Heart right ventricle (tissue), 16 donors: ENCODE data around the gene ADAMTS10. TPM values are rescaled to one million over a fixed set of nuclear protein-coding genes. Genes with fewer than 3 reads are reported as not detected.

Source experiments
- ATAC-seq, 8 donors: fragments of 200-7000 bp; cut with Tn5 transposase; one replicate each; pipeline ENCODE4 v1.9.1; 2020; ENCODE audit warnings: mild to moderate bottlenecking in 8 of 8, moderate library complexity in 8 of 8, moderate number of reproducible peaks in 1 of 8
- DNase-seq, 2 donors: peaks; one replicate each; pipeline ENCODE4 v3.0.0-alpha.2; 2020
- H3K27ac ChIP-seq, 10 donors: fragments of 200-600 bp; sonication (generic) in 2 of 10; one replicate each; pipeline versions ENCODE4 v1.5.0 to v1.8.0; 2020 to 2022; ENCODE audit warnings: mild to moderate bottlenecking in 3 of 10
- H3K27me3 ChIP-seq, 7 donors: fragments of 200-600 bp; one replicate each; pipeline ENCODE4 v1.8.0; 2021 to 2022; ENCODE audit warnings: mild to moderate bottlenecking in 2 of 7
- H3K36me3 ChIP-seq, 9 donors: fragments of 200-600 bp; sonication (generic) in 1 of 9; one replicate each; pipeline versions ENCODE4 v1.5.0 to v1.8.0; 2020 to 2022; ENCODE audit warnings: mild to moderate bottlenecking in 2 of 9
- H3K4me1 ChIP-seq, 9 donors: fragments of 200-600 bp; sonication (generic) in 1 of 9; one replicate each; pipeline versions ENCODE4 v1.5.0 to v1.8.0; 2020 to 2022; ENCODE audit warnings: mild to moderate bottlenecking in 4 of 9
- H3K4me3 ChIP-seq, 10 donors: fragments of 200-600 bp; sonication (generic) in 2 of 10; one replicate each; pipeline versions ENCODE4 v1.5.0 to v1.8.0; 2020 to 2022; ENCODE audit warnings: mild to moderate bottlenecking in 7 of 10, moderate library complexity in 2 of 10
- H3K9me3 ChIP-seq, 11 donors: fragments of 200-600 bp in 10 of 11; sonication (generic) in 2 of 11; one replicate each; pipeline versions ENCODE4 v1.5.0 to v1.8.0; 2013 to 2022; ENCODE audit warnings: mild to moderate bottlenecking in 2 of 11, control low read depth in 1 of 11, moderate library complexity in 1 of 11
- WGBS, 2 donors: extraction: QIAGEN DNeasy Blood & Tissue Kit; methylation state at CpG; one replicate each; pipeline ENCODE4 v1.1.7; 2013; ENCODE audit warnings: inconsistent platforms in 1 of 2; 5-methylcytosine and 5-hydroxymethylcytosine counted together
- intact Hi-C, 10 donors: fragments of 100-400 bp; cut with DNase I; formaldehyde crosslinking; loops; one replicate each; pipeline versions ENCODE4 v1.11.1 to v1.14.2; 2022
- long read RNA-seq, 3 donors: library from polyadenylated mRNA; unstranded; transcript quantifications; one replicate each; pipeline ENCODE4 v2.0.0, GENCODE V29; 2020 to 2021
- polyA plus RNA-seq, 2 donors: library from polyadenylated mRNA; stranded (reverse); fragments of 200-250 nt; gene quantifications; one replicate each; pipeline ENCODE4 v1.2.3, GENCODE V29; 2013
- total RNA-seq, 10 donors: library from RNA; stranded (reverse); fragmentation: NEBNext Ultra II Directional in 3 of 10; extraction: Animal tissue kit (Norgen Biotek cat#: 25700) in 3 of 10; gene quantifications; one replicate each; pipeline versions ENCODE4 v1.2.1 to v1.2.4, GENCODE V29; 2021 to 2023
- TF ChIP-seq, protein P1 (sequence below), 9 donors: fragments of 200-600 bp; sonication (generic) in 2 of 9; IDR thresholded peaks; one replicate each; pipeline versions ENCODE4 v1.5.0 to v1.8.0; 2021 to 2022; ENCODE audit warnings: antibody characterized with exemption in 9 of 9, mild to moderate bottlenecking in 5 of 9, moderate library complexity in 1 of 9
- donor health status: Arrhythmogenic right ventricular cardiomyopathy.
- donor health status: ischemic (EF 13 %, LVEDD 7.1; RV severe dilation, severe dysfunction).
- donor health status: healthy with polysubstance abuse.
- donor health status: DM: no; HTN: yes; CAD: no.
- donor health status: DM: no; HTN: no; CAD: no.
- donor health status: ischemic (EF 25% LVEDD 6.9; RV normal size, moderate dysfunction).
- donor health status: ischemic (EF 25% LVEDD 5.7; RV mildly dilated, moderate dysfunction).
- donor health status: healthy.
- donor health status: DM: yes; HTN: yes; CAD: no.
- donor health status: Ischemic cardiomyopathy.
- donor health status: ischemic (EF 35%, LVEDD 5.7; RV mildly dilated, moderate dysfunction).
- donor health status: nonischemic (EF 11% LVEDD 7.7; RV severe dilation, severe dysfunction).
- donor health status: DM: yes; HTN: yes; CAD: no.
- donor health status: PGD.
- donor health status: ischemic (EF 29% LVEDD 5.4; RV normal size, mild dysfunction).
- donor health status: nonischemic (EF 23%, LVEDD 6.1; RV moderate dilation, normal function).

Gene ADAMTS10
- total RNA-seq (10 to 100 TPM in 4 of 10 donors, 1 to 10 TPM in 6; 2.7 to 12.6 (median 7.1) TPM), polyA plus RNA-seq (10 to 100 TPM in 1 of 2 donors, 1 to 10 TPM in 1; 9.1 to 34.5 TPM)
- long read RNA-seq, donor 1, partial matches to known transcripts: 2 of 4 reads
- long read RNA-seq, donor 1, other reads (novel, unspliced or antisense): 2 of 4 reads
- long read RNA-seq, donor 2, partial matches to known transcripts: 2 of 5 reads
- long read RNA-seq, donor 2, other reads (novel, unspliced or antisense): 3 of 5 reads
- long read RNA-seq, donor 3, partial matches to known transcripts: 0 of 2 reads
- long read RNA-seq, donor 3, other reads (novel, unspliced or antisense): 2 of 2 reads

- DNase-seq (peak in 1 of 2 donors; percentile 66), ATAC-seq (peak in 6 of 8 donors; percentile 6 to 43 (median 24))
- peaks cover 0 to 4% (median 0%) of the 10 kb centered on the region in 9 donors for H3K36me3 ChIP-seq
- WGBS, 2 donors: 1% methylated on average over 43 to 74 of the region's 74 CpGs
- peak within 1 kb of the TSS; percentile 53 to 76 (median 66) for H3K4me3 ChIP-seq
- H3K27ac ChIP-seq: peak within 1 kb of the TSS; percentile 35 to 94 (median 84)
- peaks cover 0 to 22% (median 0%) of the 10 kb centered on the region in 7 donors for H3K27me3 ChIP-seq
- peaks cover 0 to 41% (median 15%) of the 10 kb centered on the region in 9 donors for H3K4me1 ChIP-seq
- H3K9me3 ChIP-seq: peaks cover 0 to 7% (median 0%) of the 10 kb centered on the region in 11 donors
- intact Hi-C loops: no loop called here
- TF ChIP-seq, protein P1, sequence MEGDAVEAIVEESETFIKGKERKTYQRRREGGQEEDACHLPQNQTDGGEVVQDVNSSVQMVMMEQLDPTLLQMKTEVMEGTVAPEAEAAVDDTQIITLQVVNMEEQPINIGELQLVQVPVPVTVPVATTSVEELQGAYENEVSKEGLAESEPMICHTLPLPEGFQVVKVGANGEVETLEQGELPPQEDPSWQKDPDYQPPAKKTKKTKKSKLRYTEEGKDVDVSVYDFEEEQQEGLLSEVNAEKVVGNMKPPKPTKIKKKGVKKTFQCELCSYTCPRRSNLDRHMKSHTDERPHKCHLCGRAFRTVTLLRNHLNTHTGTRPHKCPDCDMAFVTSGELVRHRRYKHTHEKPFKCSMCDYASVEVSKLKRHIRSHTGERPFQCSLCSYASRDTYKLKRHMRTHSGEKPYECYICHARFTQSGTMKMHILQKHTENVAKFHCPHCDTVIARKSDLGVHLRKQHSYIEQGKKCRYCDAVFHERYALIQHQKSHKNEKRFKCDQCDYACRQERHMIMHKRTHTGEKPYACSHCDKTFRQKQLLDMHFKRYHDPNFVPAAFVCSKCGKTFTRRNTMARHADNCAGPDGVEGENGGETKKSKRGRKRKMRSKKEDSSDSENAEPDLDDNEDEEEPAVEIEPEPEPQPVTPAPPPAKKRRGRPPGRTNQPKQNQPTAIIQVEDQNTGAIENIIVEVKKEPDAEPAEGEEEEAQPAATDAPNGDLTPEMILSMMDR (IDR thresholded peaks at IDR 0.05): no peak
Observed at GRCh38 chr19:8610041-8610935, at the start of gene ADAMTS10. Gene ADAMTS10, minus strand, starts transcription at chr19:8610715. Its CDS starts 5,005 bp downstream, at chr19:8605710.

- WGBS, 2 donors: 70 to 76% methylated on average over 7 of the region's 7 CpGs
- H3K27ac ChIP-seq: no peak overlapping the region
- intact Hi-C loops: loop anchor here in 1 of 10 donors (5.0 kb wide), 1 partner anchor 32 kb away; no protein-coding TSS in a partner anchor
- TF ChIP-seq, protein P1 (IDR thresholded peaks at IDR 0.05): no peak
- no peaks in the 10 kb centered on the region for H3K36me3 ChIP-seq
- peaks cover 0 to 62% (median 40%) of the 10 kb centered on the region in 7 donors for H3K27me3 ChIP-seq
- H3K4me3 ChIP-seq: no peak overlapping the region
- H3K9me3 ChIP-seq: no peaks in the 10 kb centered on the region
- H3K4me1 ChIP-seq: peaks cover 0 to 14% (median 0%) of the 10 kb centered on the region in 9 donors
- ATAC-seq: no peak
- DNase-seq: no peak
Observed at GRCh38 chr19:8659905-8660304, 49.4 kb upstream of the ADAMTS10 start.

- peaks cover 0 to 47% (median 32%) of the 10 kb centered on the region in 7 donors for H3K27me3 ChIP-seq
- H3K27ac ChIP-seq: no peak overlapping the region
- 71 to 74% methylated on average over 5 of the region's 5 CpGs for WGBS, 2 donors
- H3K36me3 ChIP-seq: no peaks in the 10 kb centered on the region
- H3K4me1 ChIP-seq: peaks cover 0 to 12% (median 0%) of the 10 kb centered on the region in 9 donors
- DNase-seq (no peak), ATAC-seq (no peak)
- H3K9me3 ChIP-seq: no peaks in the 10 kb centered on the region
- H3K4me3 ChIP-seq: no peak overlapping the region
- TF ChIP-seq, protein P1 (IDR thresholded peaks at IDR 0.05): no peak
- intact Hi-C loops: loop anchor here in 2 of 10 donors (2.0 to 5.0 kb wide), 2 partner anchors 34 to 419 kb away; no protein-coding TSS in a partner anchor
Observed at GRCh38 chr19:8657869-8658268, 47.4 kb upstream of the ADAMTS10 start.

GRCh38 chr19:8655340-8655709 lies 44.8 kb upstream of the ADAMTS10 start:
- Histone ChIP-seq H3K4me3 (no peak overlapping the region), H3K27me3 (peaks cover 0 to 42% (median 32%) of the 10 kb centered on the region in 7 donors), H3K9me3 (no peaks in the 10 kb centered on the region), H3K4me1 (peaks cover 0 to 18% (median 0%) of the 10 kb centered on the region in 9 donors), H3K27ac (no peak overlapping the region), H3K36me3 (no peaks in the 10 kb centered on the region)
- WGBS, 2 donors: 67 to 84% methylated on average over 12 of the region's 12 CpGs
- intact Hi-C loops: loop anchor here in 6 of 10 donors (2.0 to 5.0 kb wide), 4 partner anchors 37 to 427 kb away; no protein-coding TSS in a partner anchor
- DNase-seq: no peak
- ATAC-seq: peak in 1 of 8 donors; percentile 30
- TF ChIP-seq, protein P1 (IDR thresholded peaks at IDR 0.05): no peak
